ENCODE measurements around the gene RBCK1. TPM values are rescaled to one million over a fixed set of nuclear protein-coding genes. Genes with fewer than 3 reads are reported as not detected.

Gene RBCK1
- total and polyA plus RNA-seq, 4 donors: 58.3 to 108 (median 98.7) TPM

- DNase-seq: no peak
- H3K27me3 ChIP-seq (ENCODE audit: control insufficient read depth in 3 of 3, insufficient read depth in 3 of 3, low read length in 2 of 3): no peaks in the 10 kb centered on the region
- H3K36me3 ChIP-seq (ENCODE audit: control insufficient read depth in 4 of 4, insufficient read depth in 4 of 4, low read length in 4 of 4): peaks cover 4 to 33% (median 24%) of the 10 kb centered on the region in 4 donors
- H3K4me1 ChIP-seq (ENCODE audit: control insufficient read depth in 5 of 5, insufficient read depth in 5 of 5, low read length in 5 of 5): peaks cover 0 to 5% (median 0%) of the 10 kb centered on the region in 5 donors
- TF ChIP-seq CTCF (IDR thresholded peaks at IDR 0.05; ENCODE audit: control extremely low read depth, extremely low read depth): no peak
- no peaks in the 10 kb centered on the region for H3K9me3 ChIP-seq (ENCODE audit: control insufficient read depth in 4 of 4, insufficient read depth in 3 of 4, low read length in 3 of 4)
- no peak overlapping the region for H3K4me3 ChIP-seq
- peak; percentile 55 for ATAC-seq (ENCODE audit: insufficient read depth, low FRiP score)
- H3K27ac ChIP-seq (ENCODE audit: low read depth in 1 of 2, low read length in 1 of 2): peak overlapping the region in 1 of 2 donors; percentile 45
- 57 to 63% methylated on average over 13 of the region's 13 CpGs for WGBS, 2 donors
- H3K9ac ChIP-seq (ENCODE audit: insufficient read depth in 1 of 2, low read length in 2 of 2): no peak overlapping the region
These were observed 7.8 kb downstream of the RBCK1 start for GRCh38 chr20:415820-416322.

- Histone ChIP-seq H3K4me1 (ENCODE audit: control insufficient read depth in 5 of 5, insufficient read depth in 5 of 5, low read length in 5 of 5) (peaks cover 0 to 5% (median 0%) of the 10 kb centered on the region in 5 donors), H3K27me3 (ENCODE audit: control insufficient read depth in 3 of 3, insufficient read depth in 3 of 3, low read length in 2 of 3) (no peaks in the 10 kb centered on the region), H3K9ac (ENCODE audit: insufficient read depth in 1 of 2, low read length in 2 of 2) (no peak overlapping the region), H3K9me3 (ENCODE audit: control insufficient read depth in 4 of 4, insufficient read depth in 3 of 4, low read length in 3 of 4) (no peaks in the 10 kb centered on the region), H3K27ac (ENCODE audit: low read depth in 1 of 2, low read length in 1 of 2) (no peak overlapping the region), H3K36me3 (ENCODE audit: control insufficient read depth in 4 of 4, insufficient read depth in 4 of 4, low read length in 4 of 4) (peaks cover 6 to 45% (median 25%) of the 10 kb centered on the region in 4 donors), H3K4me3 (no peak overlapping the region)
- TF ChIP-seq CTCF (IDR thresholded peaks at IDR 0.05; ENCODE audit: control extremely low read depth, extremely low read depth): no peak
- 85 to 86% methylated on average over 13 of the region's 13 CpGs for WGBS, 2 donors
- DNase-seq: no peak
- no peak for ATAC-seq (ENCODE audit: insufficient read depth, low FRiP score)
These were observed 9.1 kb downstream of the RBCK1 start for GRCh38 chr20:416950-417800.

- Histone ChIP-seq H3K27ac (ENCODE audit: low read depth in 1 of 2, low read length in 1 of 2) (no peak overlapping the region), H3K9me3 (ENCODE audit: control insufficient read depth in 4 of 4, insufficient read depth in 3 of 4, low read length in 3 of 4) (no peaks in the 10 kb centered on the region), H3K27me3 (ENCODE audit: control insufficient read depth in 3 of 3, insufficient read depth in 3 of 3, low read length in 2 of 3) (no peaks in the 10 kb centered on the region), H3K4me1 (ENCODE audit: control insufficient read depth in 5 of 5, insufficient read depth in 5 of 5, low read length in 5 of 5) (peaks cover 0 to 5% (median 0%) of the 10 kb centered on the region in 5 donors), H3K4me3 (no peak overlapping the region), H3K36me3 (ENCODE audit: control insufficient read depth in 4 of 4, insufficient read depth in 4 of 4, low read length in 4 of 4) (peaks cover 6 to 52% (median 27%) of the 10 kb centered on the region in 4 donors), H3K9ac (ENCODE audit: insufficient read depth in 1 of 2, low read length in 2 of 2) (no peak overlapping the region)
- DNase-seq (no peak), ATAC-seq (ENCODE audit: insufficient read depth, low FRiP score) (no peak)
- 93 to 95% methylated on average over 12 of the region's 12 CpGs for WGBS, 2 donors
- no peak for TF ChIP-seq CTCF (IDR thresholded peaks at IDR 0.05; ENCODE audit: control extremely low read depth, extremely low read depth)
These were observed 9.8 kb downstream of the RBCK1 start for GRCh38 chr20:417801-418342.

Data from lung (tissue), 12 donors.